Immature natural killer cell (primary cell): Measurements from ENCODE around the gene FUOM. TPM values are rescaled to one million over a fixed set of nuclear protein-coding genes. Genes with fewer than 3 reads are reported as not detected.
A peak's percentile ranks its signal among the peaks of the same experiment; 100 is the strongest.
"Not testable (repeated sequence)": the region's sequence is repeated elsewhere in the genome, so short reads cannot be mapped to it uniquely, and the experiment has no call there.

Source experiments
- DNase-seq, 3 donors: peaks; one replicate each; pipeline ENCODE4 v3.0.0; 2022; ENCODE audit warnings: mixed read lengths in 1 of 3
- H3K27ac Mint-ChIP-seq, 6 donors: one replicate each; pipeline ENCODE4 v1.8.0; 2020; ENCODE audit warnings: mixed read lengths in 6 of 6, mild to moderate bottlenecking in 5 of 6, inconsistent platforms in 4 of 6, moderate library complexity in 3 of 6
- H3K27me3 Mint-ChIP-seq, 3 donors: one replicate each; pipeline ENCODE4 v1.8.0; 2020 to 2021; ENCODE audit warnings: low read depth in 3 of 3, mild to moderate bottlenecking in 3 of 3, mixed read lengths in 3 of 3, moderate library complexity in 3 of 3, inconsistent platforms in 1 of 3
- H3K36me3 Mint-ChIP-seq, 3 donors: one replicate each; pipeline ENCODE4 v1.8.0; 2020; ENCODE audit warnings: mixed read lengths in 3 of 3, inconsistent platforms in 2 of 3, mild to moderate bottlenecking in 2 of 3
- H3K4me1 Mint-ChIP-seq, 2 donors: one replicate each; pipeline ENCODE4 v1.8.0; 2020; ENCODE audit warnings: inconsistent platforms in 2 of 2, mild to moderate bottlenecking in 2 of 2, mixed read lengths in 2 of 2, moderate library complexity in 1 of 2
- H3K4me3 Mint-ChIP-seq, 5 donors: one replicate each; pipeline ENCODE4 v1.8.0; 2020; ENCODE audit warnings: mild to moderate bottlenecking in 5 of 5, mixed read lengths in 5 of 5, inconsistent platforms in 3 of 5, moderate library complexity in 3 of 5
- H3K9me3 Mint-ChIP-seq, 6 donors: one replicate each; pipeline ENCODE4 v1.8.0; 2020; ENCODE audit warnings: mild to moderate bottlenecking in 6 of 6, mixed read lengths in 6 of 6, inconsistent platforms in 4 of 6, moderate library complexity in 3 of 6
- polyA plus RNA-seq, 3 donors: library from polyadenylated mRNA; unstranded; fragments of 300-500 nt; fragmentation: Illumina TruSeq; gene quantifications; one replicate each; pipeline ENCODE4 v1.2.3, GENCODE V29; 2021

FUOM gene
- polyA plus RNA-seq, 3 donors from 2014 or later: 12.3 to 28.7 (median 17.5) TPM

DNA sequence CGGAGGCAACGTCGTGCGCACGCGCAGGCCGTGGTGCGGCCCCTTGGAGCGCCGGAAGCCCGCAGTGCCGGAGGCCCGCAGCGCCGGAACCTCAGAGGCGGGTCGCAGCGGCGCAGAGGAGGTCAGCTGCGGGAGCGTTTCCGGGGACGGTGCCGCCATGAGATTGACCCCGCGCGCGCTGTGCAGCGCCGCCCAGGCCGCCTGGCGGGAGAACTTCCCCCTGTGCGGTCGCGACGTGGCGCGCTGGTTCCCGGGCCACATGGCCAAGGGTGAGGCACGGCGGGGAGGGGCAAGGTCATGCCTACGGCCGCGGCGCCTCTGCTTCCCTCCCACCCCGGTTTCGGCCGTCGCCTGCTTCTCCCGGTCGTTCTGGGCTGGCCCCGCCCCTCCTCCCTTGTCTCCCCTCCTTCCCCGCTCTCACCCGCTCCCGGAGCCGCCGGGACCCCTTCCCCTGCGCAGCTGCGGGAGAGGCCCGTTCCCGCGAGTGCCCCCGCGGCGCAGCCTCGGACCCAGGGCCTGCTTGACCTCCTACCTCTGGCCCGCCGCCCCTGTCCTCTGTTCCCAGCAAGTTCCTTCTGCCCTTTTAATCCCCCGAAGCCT, 36.3 kb upstream of the FUOM start, which contains the start of gene MTG1:
Gene MTG1, plus strand, starts transcription at position 94 of the 600 bp plus-strand sequence. Its CDS starts 64 bp downstream, at position 158.
- Mint-ChIP-seq H3K36me3 (peaks cover 0 to 6% (median 0%) of the 10 kb centered on the region in 3 donors), H3K9me3 (no peaks in the 10 kb centered on the region), H3K27ac (peak within 1 kb of the TSS; percentile 75 to 96 (median 91)), H3K4me1 (peaks cover 48 to 52% of the 10 kb centered on the region in 2 donors), H3K4me3 (peak within 1 kb of the TSS; percentile 90 to 93 (median 91)), H3K27me3 (peaks cover 2 to 10% (median 9%) of the 10 kb centered on the region in 3 donors)
- DNase-seq: peak; percentile 93 to 94 (median 93)

DNA sequence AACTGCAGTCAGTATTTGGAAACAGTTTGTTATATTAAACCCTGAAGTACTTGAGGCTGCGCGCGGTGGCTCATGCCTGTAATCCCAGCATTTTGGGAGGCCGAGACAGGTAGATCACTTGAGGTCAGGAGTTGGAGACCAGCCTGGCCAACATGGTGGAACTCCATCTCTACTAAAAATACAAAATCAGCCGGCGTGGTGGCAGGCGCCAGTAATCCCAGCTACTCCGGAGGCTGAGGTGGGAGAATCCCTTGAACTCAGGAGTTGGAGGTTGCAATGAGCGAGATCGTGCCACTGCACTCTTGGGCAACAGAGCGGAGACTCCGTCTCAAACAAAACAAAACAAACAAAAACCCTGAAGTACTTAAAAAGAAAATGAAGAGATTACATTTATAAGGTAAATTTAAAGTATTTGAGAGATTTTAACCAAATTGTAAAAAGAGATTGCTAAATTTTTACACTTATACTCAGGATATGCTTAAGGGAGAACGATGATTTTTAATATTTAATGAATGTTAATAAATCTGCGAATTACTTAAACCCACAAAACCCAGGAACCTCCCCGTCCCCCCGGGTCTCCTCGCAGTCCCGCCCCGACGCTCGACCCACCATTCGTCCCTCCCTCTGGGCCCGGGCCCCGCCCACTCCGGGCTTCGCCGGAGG, 35.7 kb upstream of the FUOM start:
- H3K4me1 Mint-ChIP-seq: peaks cover 55 to 57% of the 10 kb centered on the region in 2 donors
- H3K9me3 Mint-ChIP-seq: no peaks in the 10 kb centered on the region
- peaks cover 5 to 10% (median 9%) of the 10 kb centered on the region in 3 donors for H3K27me3 Mint-ChIP-seq
- DNase-seq: no peak
- peak overlapping the region in 5 of 6 donors; percentile 55 to 92 (median 60) for H3K27ac Mint-ChIP-seq
- H3K4me3 Mint-ChIP-seq: peak overlapping the region; percentile 74 to 92 (median 91)
- H3K36me3 Mint-ChIP-seq: peaks cover 0 to 6% (median 0%) of the 10 kb centered on the region in 3 donors

DNA sequence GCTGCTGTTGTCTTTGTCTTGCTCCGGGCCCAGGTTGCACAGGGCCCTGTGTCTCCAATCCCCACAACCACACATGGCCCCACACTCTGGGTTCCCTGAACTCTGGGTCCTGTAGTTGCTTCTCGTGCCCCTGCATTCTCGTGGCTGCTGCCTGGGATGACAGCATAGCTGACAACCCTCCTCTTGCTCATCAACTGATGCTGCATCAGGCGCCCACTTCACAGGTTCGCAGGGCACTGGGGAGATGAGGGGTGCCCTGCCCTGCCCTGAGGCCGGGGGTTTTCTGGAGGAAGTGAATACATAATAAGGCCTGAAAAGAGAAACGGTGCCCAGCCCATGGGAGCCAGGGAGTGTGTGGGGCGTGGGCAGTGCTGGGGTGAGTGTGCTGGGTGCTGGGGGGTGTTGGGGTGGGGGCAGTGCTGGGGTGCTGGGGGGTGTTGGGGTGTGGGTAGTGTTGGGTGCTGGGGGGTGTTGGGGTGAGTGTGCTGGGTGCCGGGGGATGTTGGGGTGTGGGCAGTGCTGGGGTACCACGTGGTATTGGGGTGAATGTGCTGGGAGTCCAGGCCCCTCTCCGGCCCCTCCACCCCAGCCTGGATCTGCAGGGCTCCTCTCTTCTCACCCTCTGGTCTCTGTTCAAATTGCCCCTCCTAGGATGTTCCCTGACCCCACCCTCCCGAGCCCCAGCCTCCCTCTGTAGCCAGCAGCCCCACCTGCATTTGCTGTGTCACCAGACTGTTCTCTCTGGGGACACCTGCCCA, 34.1 kb upstream of the FUOM start:
- Mint-ChIP-seq H3K4me1 (peaks cover 58% of the 10 kb centered on the region in 2 donors), H3K36me3 (no peaks in the 10 kb centered on the region), H3K4me3 (peak overlapping the region in 4 of 5 donors; percentile 13 to 77 (median 26)), H3K27me3 (peaks cover 5 to 12% (median 9%) of the 10 kb centered on the region in 3 donors), H3K9me3 (no peaks in the 10 kb centered on the region), H3K27ac (peak overlapping the region; percentile 64 to 95 (median 88))
- no peak for DNase-seq

DNA sequence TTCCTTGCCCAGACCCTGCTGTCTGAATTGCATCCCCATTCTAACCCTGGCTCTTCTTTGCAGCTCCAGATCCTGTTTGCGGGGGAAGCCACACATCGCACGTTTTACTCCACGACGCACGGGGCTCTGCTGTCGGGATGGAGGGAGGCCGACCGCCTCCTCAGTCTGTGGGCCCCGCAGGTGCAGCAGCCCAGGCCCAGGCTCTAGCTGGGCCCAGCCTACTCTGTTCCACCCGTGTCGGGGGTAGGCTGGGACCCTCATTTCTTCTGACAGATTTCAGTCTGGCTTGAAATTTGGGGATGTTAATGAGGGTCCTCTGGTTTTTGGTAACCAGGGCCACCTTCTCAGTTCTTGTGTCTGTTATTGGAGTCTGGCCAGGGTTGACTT, 33.4 kb upstream of the FUOM start:
- Mint-ChIP-seq H3K4me3 (peak overlapping the region; percentile 57 to 90 (median 80)), H3K36me3 (no peaks in the 10 kb centered on the region), H3K27ac (peak overlapping the region; percentile 64 to 97 (median 92)), H3K9me3 (no peaks in the 10 kb centered on the region), H3K27me3 (peaks cover 5 to 12% (median 9%) of the 10 kb centered on the region in 3 donors), H3K4me1 (peaks cover 53 to 58% of the 10 kb centered on the region in 2 donors)
- DNase-seq: no peak

DNA sequence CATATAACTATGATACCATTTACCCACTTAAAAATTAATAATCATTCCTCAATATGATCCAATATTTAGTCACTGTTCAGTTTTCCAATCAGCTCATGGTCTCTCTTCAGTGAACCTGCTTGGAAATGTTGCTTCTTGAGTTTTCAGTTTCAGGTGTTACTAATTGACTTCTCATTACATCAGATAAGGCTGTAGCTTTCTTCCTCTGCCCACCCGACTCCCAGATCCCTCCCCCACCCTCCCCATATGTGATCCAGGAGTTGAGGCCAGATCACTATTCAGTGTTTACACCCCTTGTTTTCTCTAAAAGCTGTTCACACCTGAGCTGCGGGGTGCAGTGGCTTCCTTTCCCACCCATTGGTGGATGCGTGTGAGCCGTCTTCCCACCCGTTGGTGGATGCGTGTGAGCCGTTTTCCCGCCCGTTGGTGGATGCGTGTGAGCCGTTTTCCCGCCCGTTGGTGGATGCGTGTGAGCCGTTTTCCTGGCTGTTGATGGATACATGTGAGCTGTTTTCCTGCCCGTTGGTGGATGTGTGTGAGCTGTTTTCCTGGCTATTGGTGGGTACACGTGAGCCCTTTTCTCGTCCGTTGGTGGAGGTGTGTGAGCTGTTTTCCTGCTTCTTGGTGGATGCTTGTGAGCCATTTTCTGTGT, 32.9 kb upstream of the FUOM start:
- no peaks in the 10 kb centered on the region for H3K36me3 Mint-ChIP-seq
- H3K9me3 Mint-ChIP-seq: no peaks in the 10 kb centered on the region
- H3K4me1 Mint-ChIP-seq: peaks cover 51 to 58% of the 10 kb centered on the region in 2 donors
- H3K4me3 Mint-ChIP-seq: peak overlapping the region; percentile 80 to 95 (median 83)
- no peak for DNase-seq
- peak overlapping the region; percentile 91 to 98 (median 96) for H3K27ac Mint-ChIP-seq
- H3K27me3 Mint-ChIP-seq: peaks cover 5 to 12% (median 9%) of the 10 kb centered on the region in 3 donors

DNA sequence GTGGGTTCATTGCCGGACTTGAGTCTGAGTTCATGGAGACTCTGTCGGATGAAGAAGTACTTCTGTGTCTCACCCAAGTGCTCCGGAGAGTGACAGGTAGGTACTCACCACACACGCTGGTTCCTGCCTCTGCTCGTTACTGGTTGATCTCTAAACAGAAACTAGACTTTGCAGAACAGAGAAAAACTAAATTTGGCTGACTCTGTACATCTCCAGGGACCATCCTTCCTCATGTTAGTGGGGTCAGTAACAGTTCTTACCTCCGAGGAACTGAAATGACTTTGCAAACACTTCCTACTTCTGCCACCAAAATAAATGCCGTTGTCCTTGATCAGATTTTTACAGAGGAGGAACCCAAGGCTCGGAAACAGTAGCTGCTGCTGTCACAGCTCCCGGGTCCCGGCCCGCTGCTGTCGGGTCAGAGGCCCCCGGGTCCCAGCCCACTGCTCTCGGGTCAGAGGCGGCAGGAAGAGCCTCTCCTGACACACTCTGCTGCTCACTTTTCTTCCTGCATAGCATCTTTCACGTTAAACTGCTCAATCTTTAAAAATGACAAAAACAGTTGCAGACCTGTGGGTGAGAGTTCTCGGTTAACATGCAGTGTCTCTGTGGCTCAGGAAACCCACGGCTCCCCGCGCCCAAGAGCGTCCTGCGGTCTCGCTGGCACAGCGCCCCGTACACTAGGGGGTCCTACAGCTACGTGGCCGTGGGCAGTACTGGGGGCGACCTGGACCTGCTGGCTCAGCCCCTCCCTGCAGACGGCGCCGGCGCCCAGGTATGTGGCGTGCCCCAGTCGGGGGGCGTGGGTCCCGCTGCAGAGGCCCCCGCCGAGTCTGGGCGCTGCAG, 31.4 kb upstream of the FUOM start:
- Mint-ChIP-seq H3K27ac (peak overlapping the region; percentile 88 to 96 (median 94)), H3K27me3 (peaks cover 5 to 12% (median 7%) of the 10 kb centered on the region in 3 donors), H3K4me3 (peak overlapping the region; percentile 72 to 95 (median 82)), H3K4me1 (peaks cover 38 to 46% of the 10 kb centered on the region in 2 donors), H3K9me3 (no peaks in the 10 kb centered on the region), H3K36me3 (no peaks in the 10 kb centered on the region)
- DNase-seq: peak; percentile 59 to 68 (median 65)

DNA sequence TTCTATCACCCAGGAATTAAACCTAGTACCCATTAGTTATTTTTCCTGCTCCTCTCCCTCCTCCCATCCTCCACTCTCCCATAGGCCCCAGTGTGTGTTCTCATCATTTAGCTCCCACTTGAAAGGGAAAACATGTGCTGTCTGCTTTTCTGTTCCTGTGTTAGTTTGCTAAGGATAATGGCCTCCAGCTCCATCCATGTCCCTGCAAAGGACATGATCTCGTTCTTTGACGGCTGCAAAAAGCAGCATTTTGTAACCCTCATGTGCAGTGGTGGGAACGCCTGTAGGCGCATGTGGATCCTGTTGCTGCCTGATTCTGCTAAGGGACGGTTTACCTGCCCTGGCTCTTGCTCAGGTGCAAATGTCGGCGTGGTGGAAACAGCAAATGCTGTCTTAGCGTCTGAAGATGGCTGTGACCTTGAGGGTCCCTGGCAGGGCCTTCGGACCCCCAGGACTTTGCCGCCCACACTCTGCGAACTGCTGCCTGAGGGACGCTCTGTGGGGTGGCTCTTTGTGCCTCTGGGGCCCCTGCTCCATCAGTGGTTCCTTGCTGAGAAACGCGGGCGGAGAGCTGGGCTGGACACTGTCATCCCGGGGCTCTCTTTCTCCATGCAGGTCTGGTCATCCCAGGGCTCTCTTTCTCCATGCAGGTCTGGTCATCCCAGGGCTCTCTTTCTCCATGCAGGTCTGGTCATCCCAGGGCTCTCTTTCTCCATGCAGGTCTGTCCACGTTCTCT, 30.6 kb upstream of the FUOM start:
- H3K36me3 Mint-ChIP-seq: no peaks in the 10 kb centered on the region
- H3K27ac Mint-ChIP-seq: peak overlapping the region; percentile 88 to 96 (median 94)
- H3K9me3 Mint-ChIP-seq: no peaks in the 10 kb centered on the region
- H3K27me3 Mint-ChIP-seq: peaks cover 5 to 10% (median 7%) of the 10 kb centered on the region in 3 donors
- H3K4me3 Mint-ChIP-seq: peak overlapping the region; percentile 72 to 95 (median 82)
- no peak for DNase-seq
- peaks cover 38 to 45% of the 10 kb centered on the region in 2 donors for H3K4me1 Mint-ChIP-seq

DNA sequence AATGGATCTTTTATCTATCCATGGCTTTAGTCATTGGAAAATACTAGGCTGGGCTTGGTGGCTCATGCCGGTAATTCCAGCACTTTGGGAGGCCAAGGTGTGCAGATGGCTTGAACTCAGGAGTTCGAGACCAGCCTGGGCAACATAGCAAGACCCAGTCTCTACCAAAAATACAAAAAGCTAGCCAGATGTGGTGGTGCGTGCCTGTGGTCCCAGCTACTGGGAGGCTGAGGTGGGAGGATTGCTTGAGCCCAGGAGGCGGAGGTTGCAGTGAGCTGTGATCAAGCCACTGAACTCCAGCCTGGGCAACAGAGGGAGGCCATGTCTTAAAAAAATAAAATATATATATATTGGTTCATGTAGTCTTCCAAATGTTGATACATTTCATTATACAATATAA, 29.1 kb upstream of the FUOM start:
- H3K27ac Mint-ChIP-seq, H3K9me3 Mint-ChIP-seq, DNase-seq, H3K4me3 Mint-ChIP-seq, H3K27me3 Mint-ChIP-seq, H3K36me3 Mint-ChIP-seq: not testable (repeated sequence)
- H3K4me1 Mint-ChIP-seq: peaks cover 38 to 39% of the 10 kb centered on the region in 2 donors

DNA sequence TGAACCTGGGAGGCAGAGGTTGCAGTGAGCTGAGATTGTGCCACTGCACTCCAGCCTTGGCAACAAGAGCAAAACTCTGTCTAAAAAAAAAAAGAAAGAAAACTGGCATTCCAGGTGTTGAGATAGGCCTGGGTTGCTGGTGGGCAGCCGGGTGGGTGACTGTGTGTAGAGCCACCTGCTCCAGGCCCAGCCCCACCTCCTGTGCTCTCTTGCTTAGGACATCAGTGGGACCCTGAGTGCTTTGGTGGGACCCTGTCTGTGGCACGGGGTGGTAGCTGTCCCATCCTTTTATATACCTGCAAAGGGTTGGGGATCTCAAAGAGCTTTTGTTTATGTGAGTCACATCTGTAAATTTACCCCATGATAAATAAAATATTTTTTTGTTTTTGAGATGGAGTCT, 27.4 kb upstream of the FUOM start:
- no peak overlapping the region for H3K27ac Mint-ChIP-seq
- no peak overlapping the region for H3K4me3 Mint-ChIP-seq
- H3K36me3 Mint-ChIP-seq: no peaks in the 10 kb centered on the region
- H3K27me3 Mint-ChIP-seq: peaks cover 5 to 6% (median 5%) of the 10 kb centered on the region in 3 donors
- no peak for DNase-seq
- H3K4me1 Mint-ChIP-seq: peaks cover 24 to 28% of the 10 kb centered on the region in 2 donors
- H3K9me3 Mint-ChIP-seq: no peaks in the 10 kb centered on the region

DNA sequence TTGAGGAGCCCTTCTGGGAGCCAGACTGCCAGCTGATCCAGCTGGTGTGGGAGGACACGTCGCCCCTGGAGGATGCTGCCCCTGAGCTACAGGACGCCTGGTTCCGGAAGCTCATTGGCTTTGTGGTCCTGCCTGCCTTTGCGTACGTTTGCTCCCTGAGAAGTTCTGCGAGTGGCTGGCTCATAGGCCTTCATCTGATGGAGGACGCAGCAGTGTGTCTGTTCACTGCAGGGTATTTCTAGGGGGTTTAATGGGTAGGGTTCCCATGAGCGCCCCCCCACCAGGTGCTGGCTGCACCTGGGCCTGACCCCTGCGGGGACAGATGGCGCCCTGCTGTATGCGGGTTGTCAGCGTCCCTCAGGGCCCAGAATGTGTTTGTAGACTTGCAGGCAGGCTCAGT, 26.3 kb upstream of the FUOM start:
- Mint-ChIP-seq H3K27ac (no peak overlapping the region), H3K27me3 (peaks cover 0 to 2% (median 1%) of the 10 kb centered on the region in 3 donors), H3K4me3 (no peak overlapping the region), H3K36me3 (no peaks in the 10 kb centered on the region), H3K4me1 (peaks cover 16 to 18% of the 10 kb centered on the region in 2 donors), H3K9me3 (no peaks in the 10 kb centered on the region)
- DNase-seq: no peak

DNA sequence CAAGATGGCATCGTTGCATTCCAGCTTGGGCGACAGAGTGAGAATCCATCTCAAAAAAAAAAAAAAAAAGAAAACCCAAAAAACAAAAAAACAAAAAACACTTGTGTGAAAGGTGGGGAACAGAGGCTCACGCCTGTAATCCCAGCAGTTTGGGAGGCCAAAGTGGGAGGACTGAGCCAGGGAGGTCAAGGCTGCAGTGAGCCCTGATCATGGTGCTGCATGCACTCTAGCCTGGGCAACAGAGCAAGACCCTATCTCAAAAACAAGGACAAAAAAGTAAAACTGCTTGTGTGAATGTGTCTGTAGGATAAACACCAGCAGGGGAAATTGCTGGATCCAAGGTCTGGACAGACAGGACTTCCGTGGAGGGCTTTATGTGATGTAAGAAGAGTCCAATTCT, 25.7 kb upstream of the FUOM start:
- Mint-ChIP-seq H3K27me3 (peaks cover 0 to 2% (median 0%) of the 10 kb centered on the region in 3 donors), H3K36me3 (no peaks in the 10 kb centered on the region), H3K9me3 (no peaks in the 10 kb centered on the region), H3K4me1 (peaks cover 11 to 12% of the 10 kb centered on the region in 2 donors), H3K4me3 (no peak overlapping the region), H3K27ac (no peak overlapping the region)
- no peak for DNase-seq

DNA sequence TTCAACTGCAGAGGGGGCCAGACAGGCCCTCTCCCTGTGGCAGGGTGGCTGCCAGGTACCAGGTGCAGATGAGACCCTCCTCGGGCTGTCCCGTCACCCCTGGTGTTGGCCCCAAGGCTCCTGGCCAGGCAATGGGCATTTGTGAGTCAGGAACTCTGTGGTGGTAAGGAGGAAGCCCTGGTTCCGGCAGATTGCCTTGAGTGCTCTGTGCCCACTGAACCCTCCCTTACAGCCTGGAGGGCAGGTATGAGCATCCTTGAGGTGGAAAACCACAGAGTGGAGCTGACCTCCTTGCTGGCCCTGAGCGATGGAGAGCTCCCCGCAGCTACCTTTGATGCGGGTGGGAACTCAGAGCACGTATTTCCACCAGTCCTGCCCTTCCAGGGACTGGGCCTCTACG, 23.2 kb upstream of the FUOM start:
- Mint-ChIP-seq H3K27me3 (peaks cover 0 to 2% (median 0%) of the 10 kb centered on the region in 3 donors), H3K36me3 (no peaks in the 10 kb centered on the region), H3K4me3 (peak overlapping the region in 1 of 5 donors; percentile 70), H3K27ac (no peak overlapping the region), H3K4me1 (peaks cover 7 to 8% of the 10 kb centered on the region in 2 donors), H3K9me3 (no peaks in the 10 kb centered on the region)
- no peak for DNase-seq
